B cell (primary cell): ENCODE measurements around the gene SCMH1. TPM values are rescaled to one million over a fixed set of nuclear protein-coding genes. Genes with fewer than 3 reads are reported as not detected.

ENCODE experiments used
- ATAC-seq: fragments of 200-7000 bp; cut with Tn5 transposase; one replicate; pipeline ENCODE4 v1.10.0; 2021; ENCODE audit warnings: low read depth, mild to moderate bottlenecking, moderate number of reproducible peaks, moderate library complexity
- CTCF ChIA-PET: fragments of 350-600 bp; sonication (Branson Sonifier 250); formaldehyde crosslinking; loops from one replicate; lab custom pipeline; 2021; ENCODE audit warnings: antibody characterized with exemption, inconsistent platforms; lab: Charles Lee
- POLR2A ChIA-PET: fragments of 350-600 bp; sonication (Branson Sonifier 250); formaldehyde crosslinking; loops from one replicate; lab custom pipeline; 2021; ENCODE audit warnings: antibody characterized with exemption; lab: Charles Lee
- DNase-seq: peaks from one replicate; pipeline ENCODE4 v3.0.0; 2013
- H2AFZ ChIP-seq: 2 replicates; pipeline ENCODE4 v1.6.1; 2012; ENCODE audit warnings: mild to moderate bottlenecking, low read depth, low read length; ENCODE audit not compliant: insufficient read depth, poor library complexity, severe bottlenecking
- H3K27ac ChIP-seq, 2 donors: 1 replicate in 1 of 2; 2 replicates in 1 of 2; pipeline ENCODE4 v1.5.1; 2012 to 2013; ENCODE audit warnings: low read length in 2 of 2, mild to moderate bottlenecking in 2 of 2, moderate library complexity in 1 of 2
- H3K27me3 ChIP-seq, 4 experiments: fragments of 200-600 bp in 1 of 4; sonication (generic) in 1 of 4; replicated peaks in 1 of 4; 1 replicate in 2 of 4; 2 replicates in 2 of 4; pipeline versions ENCODE4 v1.6.1 to v1.7.0; 2013 to 2016; ENCODE audit warnings: low read length in 3 of 4, mild to moderate bottlenecking in 2 of 4, mixed read lengths in 1 of 4, moderate library complexity in 1 of 4; ENCODE audit not compliant: insufficient read depth in 4 of 4, control insufficient read depth in 3 of 4; ENCODE audit errors: control extremely low read depth in 1 of 4
- H3K36me3 ChIP-seq, 2 experiments: replicated peaks in 1 of 2; 1 replicate in 1 of 2; 2 replicates in 1 of 2; pipeline versions ENCODE4 v1.6.1 to v1.7.1; 2013; ENCODE audit warnings: low read length in 1 of 2; ENCODE audit not compliant: insufficient read depth in 2 of 2, control insufficient read depth in 1 of 2; ENCODE audit errors: control extremely low read depth in 1 of 2, extremely low read depth in 1 of 2
- H3K4me1 ChIP-seq, 2 donors: fragments of 200-600 bp in 1 of 2; sonication (generic) in 1 of 2; 1 replicate in 1 of 2; 2 replicates in 1 of 2; pipeline versions ENCODE4 v1.5.1 to v1.6.1; 2013 to 2017; ENCODE audit warnings: low read length in 2 of 2; ENCODE audit not compliant: control insufficient read depth in 2 of 2, insufficient read depth in 2 of 2
- H3K4me2 ChIP-seq: replicated peaks from 2 replicates; pipeline ENCODE3; 2012; ENCODE audit warnings: mild to moderate bottlenecking, low read depth, low read length; ENCODE audit not compliant: poor library complexity, severe bottlenecking
- H3K4me3 ChIP-seq, 5 experiments: fragments of 200-600 bp in 1 of 5; sonication (generic) in 1 of 5; 1 replicate in 3 of 5; 2 replicates in 2 of 5; pipeline versions ENCODE4 v1.5.1 to v1.7.0; 2011 to 2016; ENCODE audit warnings: low read length in 4 of 5, mild to moderate bottlenecking in 4 of 5, low read depth in 2 of 5, control low read depth in 1 of 5, moderate library complexity in 1 of 5; ENCODE audit not compliant: insufficient read depth in 1 of 5; ENCODE audit errors: control extremely low read depth in 1 of 5, extremely low read depth in 1 of 5
- H3K79me2 ChIP-seq: fragments of 200-600 bp; sonication (generic); one replicate; pipeline ENCODE4 v1.6.0; 2016; ENCODE audit warnings: low read length; ENCODE audit not compliant: control insufficient read depth, insufficient read depth
- H3K9ac ChIP-seq: fragments of 200-600 bp; sonication (generic); 2 replicates; pipeline ENCODE4 v1.6.1; 2017; ENCODE audit warnings: mild to moderate bottlenecking, low read length, moderate library complexity
- H3K9me3 ChIP-seq, 3 donors: one replicate each; pipeline versions ENCODE4 v1.6.1 to v1.7.1; 2013; ENCODE audit warnings: low read length in 2 of 3; ENCODE audit not compliant: control insufficient read depth in 2 of 3, insufficient read depth in 1 of 3; ENCODE audit errors: control extremely low read depth in 1 of 3
- H4K20me1 ChIP-seq: 2 replicates; pipeline ENCODE4 v1.6.0; 2012; ENCODE audit warnings: mild to moderate bottlenecking, low read length; ENCODE audit not compliant: insufficient read depth, control insufficient read depth, poor library complexity, severe bottlenecking
- H3K27ac Mint-ChIP-seq: one replicate; pipeline ENCODE4 v1.8.0; 2021; ENCODE audit warnings: mixed read lengths
- H3K27me3 Mint-ChIP-seq: one replicate; pipeline ENCODE4 v1.8.0; 2021; ENCODE audit warnings: mixed read lengths
- H3K4me1 Mint-ChIP-seq: one replicate; pipeline ENCODE4 v1.8.0; 2021; ENCODE audit warnings: mixed read lengths
- H3K4me3 Mint-ChIP-seq: one replicate; pipeline ENCODE4 v1.8.0; 2021; ENCODE audit warnings: mixed read lengths
- H3K9me3 Mint-ChIP-seq: one replicate; pipeline ENCODE4 v1.8.0; 2022; ENCODE audit warnings: mixed read lengths; ENCODE audit not compliant: insufficient read depth
- CTCF ChIP-seq: fragments of 200-600 bp; IDR thresholded peaks from one replicate; pipeline ENCODE4 v1.8.0; 2022; ENCODE audit warnings: antibody characterized with exemption, mild to moderate bottlenecking
- EZH2 ChIP-seq: IDR thresholded peaks from 2 replicates; pipeline ENCODE4 v1.6.1; 2012; ENCODE audit warnings: borderline replicate concordance, low read depth, mild to moderate bottlenecking, moderate library complexity, low read length; ENCODE audit not compliant: insufficient read depth, poor library complexity, severe bottlenecking
- WGBS: methylation state at CpG from one replicate; pipeline ENCODE4 v1.1.5; 2013; ENCODE audit warnings: missing lambda C conversion rate; ENCODE audit not compliant: insufficient coverage; 5-methylcytosine and 5-hydroxymethylcytosine counted together
- intact Hi-C: fragments of 100-400 bp; cut with micrococcal nuclease; formaldehyde crosslinking; loops from one replicate; pipeline ENCODE4 v1.10.0; 2022
- polyA plus RNA-seq: library from polyadenylated mRNA; depleted of rRNA; stranded (reverse); fragments of >200 nt; gene quantifications from 2 replicates; pipeline ENCODE4 v1.2.3, GENCODE V29; 2012
- total RNA-seq, 2 donors: library from RNA; stranded (reverse); fragments of 120-200 nt in 1 of 2; gene quantifications; 1 replicate in 1 of 2; 2 replicates in 1 of 2; pipeline versions ENCODE4 v1.2.3 to v1.2.4, GENCODE V29; 2013 to 2022

The SCMH1 gene
- total and polyA plus RNA-seq, 2 donors (not counting 1 experiment from before 2014, with no cell fraction given), result 29.4 to 33.3 TPM

GRCh38 chr1:41249319-41249718 is 7.2 kb upstream of the SCMH1 start:
- H3K9ac ChIP-seq, result no peak overlapping the region
- H3K4me1 ChIP-seq, result no peaks in the 10 kb centered on the region
- H3K27ac ChIP-seq, result no peak overlapping the region
- TF ChIP-seq CTCF, result no peak
- no peak for TF ChIP-seq EZH2
- no peaks in the 10 kb centered on the region for H3K79me2 ChIP-seq
- H2AFZ ChIP-seq, result no peak overlapping the region
- H3K4me3 ChIP-seq, result no peak overlapping the region
- no peaks in the 10 kb centered on the region for H3K4me1 Mint-ChIP-seq
- peaks cover 7% of the 10 kb centered on the region for H3K9me3 Mint-ChIP-seq
- ATAC-seq (no peak), DNase-seq (no peak)
- H3K27me3 Mint-ChIP-seq, result peaks cover 2% of the 10 kb centered on the region
- no peaks in the 10 kb centered on the region for H3K9me3 ChIP-seq
- H3K27me3 ChIP-seq, result no peaks in the 10 kb centered on the region
- no peak overlapping the region for H3K4me3 Mint-ChIP-seq
- ChIA-PET CTCF (no interaction called here), POLR2A (interaction anchor here (0.6 kb wide), 1 partner anchor 1815 kb away, joined by 3 read pairs; no protein-coding TSS in a partner anchor)
- intact Hi-C loops, result no loop called here
- H3K36me3 ChIP-seq, result no peaks in the 10 kb centered on the region
- H4K20me1 ChIP-seq, result no peaks in the 10 kb centered on the region
- no CpG with 5 or more reads among the region's 5 CpGs for WGBS
- no peak overlapping the region for H3K27ac Mint-ChIP-seq
- no peak overlapping the region for H3K4me2 ChIP-seq

GRCh38 chr1:41246568-41246967 is 4.5 kb upstream of the SCMH1 start:
- ChIA-PET POLR2A (no interaction called here), CTCF (interaction anchor here (0.7 kb wide), 1 partner anchor 464 kb away, joined by 3 read pairs; no protein-coding TSS in a partner anchor)
- Histone ChIP-seq H3K4me1 (peaks cover 5 to 11% of the 10 kb centered on the region in 2 donors), H3K9ac (no peak overlapping the region), H2AFZ (no peak overlapping the region), H3K27ac (no peak overlapping the region), H3K79me2 (no peaks in the 10 kb centered on the region), H4K20me1 (no peaks in the 10 kb centered on the region), H3K4me2 (no peak overlapping the region), H3K27me3 (no peaks in the 10 kb centered on the region), H3K4me3 (no peak overlapping the region), H3K36me3 (no peaks in the 10 kb centered on the region), H3K9me3 (no peaks in the 10 kb centered on the region)
- Mint-ChIP-seq H3K9me3 (no peaks in the 10 kb centered on the region), H3K4me3 (no peak overlapping the region), H3K27ac (no peak overlapping the region), H3K4me1 (peaks cover 8% of the 10 kb centered on the region), H3K27me3 (no peaks in the 10 kb centered on the region)
- intact Hi-C loops, result no loop called here
- TF ChIP-seq CTCF (no peak), EZH2 (no peak)
- DNase-seq, result no peak
- no peak for ATAC-seq
- WGBS, result no CpG with 5 or more reads among the region's 1 CpG
